ENCODE results near the gene ARHGEF4. TPM values are rescaled to one million over a fixed set of nuclear protein-coding genes. Genes with fewer than 3 reads are reported as not detected.
A peak's percentile ranks its signal among the peaks of the same experiment; 100 is the strongest.

Gene ARHGEF4
- total and polyA plus RNA-seq, 10 donors = 0.19 to 0.88 (median 0.46) TPM; not detected in 2

DNA sequence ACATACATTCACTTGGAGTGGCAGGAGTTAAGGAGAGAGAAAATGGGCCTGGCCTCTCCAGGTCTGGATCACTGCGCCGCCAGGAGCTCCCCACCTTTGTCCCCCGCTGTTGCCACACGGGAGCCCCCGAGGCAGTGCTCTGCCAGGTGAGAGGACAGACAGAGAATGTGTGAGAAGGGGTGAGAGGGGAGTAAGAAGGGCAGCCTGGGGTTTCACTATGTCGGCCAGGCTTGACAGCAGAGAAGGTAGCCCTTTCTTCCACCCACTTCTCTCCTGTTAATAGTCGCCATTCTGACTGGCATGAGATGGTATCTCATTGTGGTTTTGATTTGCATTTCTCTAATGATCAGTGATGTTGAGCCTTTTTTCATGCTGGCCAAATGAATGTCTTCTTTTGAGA is 26.2 kb upstream of the ARHGEF4 start:
- DNase-seq = peak; percentile 36
- peaks cover 0 to 13% (median 0%) of the 10 kb centered on the region in 7 donors for H3K27me3 ChIP-seq (replicated peaks in 1 of 7)
- H3K4me1 ChIP-seq = no peaks in the 10 kb centered on the region
- 35 to 59% (median 59%) methylated on average over 7 of the region's 7 CpGs for WGBS, 5 donors
- H3K27ac ChIP-seq = no peak overlapping the region
- intact Hi-C loops (cut with DNase I; ENCODE audit: low total_unique reads) = no loop called here
- TF ChIP-seq POLR2AphosphoS5 (IDR thresholded peaks at IDR 0.05) (no peak), CTCF (IDR thresholded peaks at IDR 0.05 in 8 of 11, conservative IDR thresholded peaks at IDR 0.05 in 3 of 11) (no peak), POLR2A (IDR thresholded peaks at IDR 0.05) (no peak)
- no peak overlapping the region for H3K4me3 ChIP-seq
- H3K36me3 ChIP-seq = no peaks in the 10 kb centered on the region
- no peaks in the 10 kb centered on the region for H3K9me3 ChIP-seq

GRCh38 chr2:130813722-130814121 is 23.0 kb upstream of the ARHGEF4 start:
- no peaks in the 10 kb centered on the region for H3K36me3 ChIP-seq
- peaks cover 0 to 11% (median 0%) of the 10 kb centered on the region in 7 donors for H3K27me3 ChIP-seq (replicated peaks in 1 of 7)
- intact Hi-C loops (cut with DNase I; ENCODE audit: low total_unique reads) = no loop called here
- DNase-seq = peak; percentile 47
- no peak overlapping the region for H3K27ac ChIP-seq
- TF ChIP-seq CTCF (IDR thresholded peaks at IDR 0.05 in 8 of 11, conservative IDR thresholded peaks at IDR 0.05 in 3 of 11) = no peak
- TF ChIP-seq POLR2A (IDR thresholded peaks at IDR 0.05) = no peak
- no peak for TF ChIP-seq POLR2AphosphoS5 (IDR thresholded peaks at IDR 0.05)
- H3K9me3 ChIP-seq = no peaks in the 10 kb centered on the region
- H3K4me1 ChIP-seq = no peaks in the 10 kb centered on the region
- H3K4me3 ChIP-seq = no peak overlapping the region
- 65 to 78% (median 70%) methylated on average over 5 of the region's 5 CpGs for WGBS, 5 donors

GRCh38 chr2:130814931-130815680 is 21.6 kb upstream of the ARHGEF4 start:
- peaks cover 0 to 24% (median 0%) of the 10 kb centered on the region in 7 donors for H3K27me3 ChIP-seq (replicated peaks in 1 of 7)
- TF ChIP-seq POLR2A (IDR thresholded peaks at IDR 0.05) (no peak), POLR2AphosphoS5 (IDR thresholded peaks at IDR 0.05) (no peak), CTCF (IDR thresholded peaks at IDR 0.05 in 8 of 11, conservative IDR thresholded peaks at IDR 0.05 in 3 of 11) (no peak)
- no peaks in the 10 kb centered on the region for H3K36me3 ChIP-seq
- no peak overlapping the region for H3K4me3 ChIP-seq
- H3K9me3 ChIP-seq = no peaks in the 10 kb centered on the region
- 74 to 88% (median 84%) methylated on average over 15 of the region's 15 CpGs for WGBS, 5 donors
- intact Hi-C loops (cut with DNase I; ENCODE audit: low total_unique reads) = no loop called here
- no peak overlapping the region for H3K27ac ChIP-seq
- H3K4me1 ChIP-seq = no peaks in the 10 kb centered on the region
- peak; percentile 59 for DNase-seq

DNA sequence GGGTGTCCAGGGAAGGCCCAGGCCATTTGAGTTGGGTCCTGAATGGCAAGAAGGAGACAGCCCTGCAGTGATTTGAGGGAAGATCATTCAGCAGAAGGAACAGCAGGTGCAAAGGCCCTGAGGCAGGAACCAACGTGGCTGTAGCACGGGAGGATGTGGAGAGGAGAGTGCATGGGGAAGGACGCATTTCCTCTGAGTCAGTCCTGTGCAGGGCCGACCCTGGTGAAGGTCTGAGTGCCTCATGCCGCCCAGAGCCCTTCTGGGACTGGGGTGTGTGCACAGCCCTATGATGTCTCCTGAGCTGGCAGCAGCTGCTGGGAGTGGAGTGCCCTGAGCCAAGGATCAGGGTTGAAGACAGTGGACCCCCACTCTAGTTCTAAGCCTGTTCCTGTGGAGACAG is 17.9 kb upstream of the ARHGEF4 start:
- H3K4me1 ChIP-seq = peaks cover 0 to 3% (median 0%) of the 10 kb centered on the region in 6 donors
- 51 to 66% (median 54%) methylated on average over 2 to 5 of the region's 5 CpGs for WGBS, 5 donors
- DNase-seq = peak; percentile 51
- no peaks in the 10 kb centered on the region for H3K36me3 ChIP-seq
- H3K27me3 ChIP-seq (replicated peaks in 1 of 7) = peaks cover 0 to 34% (median 0%) of the 10 kb centered on the region in 7 donors
- no peak overlapping the region for H3K4me3 ChIP-seq
- no peaks in the 10 kb centered on the region for H3K9me3 ChIP-seq
- no peak overlapping the region for H3K27ac ChIP-seq
- intact Hi-C loops (cut with DNase I; ENCODE audit: low total_unique reads) = no loop called here
- TF ChIP-seq POLR2AphosphoS5 (IDR thresholded peaks at IDR 0.05) (no peak), CTCF (IDR thresholded peaks at IDR 0.05 in 8 of 11, conservative IDR thresholded peaks at IDR 0.05 in 3 of 11) (no peak), POLR2A (IDR thresholded peaks at IDR 0.05) (no peak)

Measured in spleen (tissue), 11 donors.